Breast epithelium (tissue), 3 donors: ENCODE measurements around the gene CNTNAP2.

Source experiments
- POLR2A ChIP-seq: fragments of 450-650 bp; IDR thresholded peaks from one replicate; pipeline ENCODE4 v1.6.1; 2016; ENCODE audit warnings: antibody characterized with exemption, mild to moderate bottlenecking, moderate library complexity
- POLR2AphosphoS5 ChIP-seq, 3 donors: sonication (generic); formaldehyde crosslinking; IDR thresholded peaks; one replicate each; pipeline ENCODE4 v1.6.1; 2017; ENCODE audit warnings: antibody characterized with exemption in 3 of 3
- TF ChIP-seq, protein P1 (sequence below), 3 donors: fragments of 450-650 bp; IDR thresholded peaks; one replicate each; pipeline ENCODE4 v1.5.1; 2016 to 2017; ENCODE audit warnings: antibody characterized with exemption in 3 of 3, mild to moderate bottlenecking in 3 of 3, moderate library complexity in 3 of 3

- TF ChIP-seq, protein P1, sequence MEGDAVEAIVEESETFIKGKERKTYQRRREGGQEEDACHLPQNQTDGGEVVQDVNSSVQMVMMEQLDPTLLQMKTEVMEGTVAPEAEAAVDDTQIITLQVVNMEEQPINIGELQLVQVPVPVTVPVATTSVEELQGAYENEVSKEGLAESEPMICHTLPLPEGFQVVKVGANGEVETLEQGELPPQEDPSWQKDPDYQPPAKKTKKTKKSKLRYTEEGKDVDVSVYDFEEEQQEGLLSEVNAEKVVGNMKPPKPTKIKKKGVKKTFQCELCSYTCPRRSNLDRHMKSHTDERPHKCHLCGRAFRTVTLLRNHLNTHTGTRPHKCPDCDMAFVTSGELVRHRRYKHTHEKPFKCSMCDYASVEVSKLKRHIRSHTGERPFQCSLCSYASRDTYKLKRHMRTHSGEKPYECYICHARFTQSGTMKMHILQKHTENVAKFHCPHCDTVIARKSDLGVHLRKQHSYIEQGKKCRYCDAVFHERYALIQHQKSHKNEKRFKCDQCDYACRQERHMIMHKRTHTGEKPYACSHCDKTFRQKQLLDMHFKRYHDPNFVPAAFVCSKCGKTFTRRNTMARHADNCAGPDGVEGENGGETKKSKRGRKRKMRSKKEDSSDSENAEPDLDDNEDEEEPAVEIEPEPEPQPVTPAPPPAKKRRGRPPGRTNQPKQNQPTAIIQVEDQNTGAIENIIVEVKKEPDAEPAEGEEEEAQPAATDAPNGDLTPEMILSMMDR (IDR thresholded peaks at IDR 0.05) = no peak
- TF ChIP-seq POLR2AphosphoS5 (IDR thresholded peaks at IDR 0.05) (no peak), POLR2A (no peak)
Measured at GRCh38 chr7:147570390-147570789, 1453.8 kb downstream of the CNTNAP2 start.
